HEK293 (cell line): Measurements from ENCODE around the gene SEC23B.
"Not testable (repeated sequence)": the region's sequence is repeated elsewhere in the genome, so short reads cannot be mapped to it uniquely, and the experiment has no call there.

Source experiments
- CTCF ChIA-PET: fragments of 350-600 bp; formaldehyde crosslinking; extraction: SDS; loops from one replicate; lab custom pipeline; 2021; ENCODE audit warnings: antibody characterized with exemption; lab: Yijun Ruan, JAX
- POLR2A ChIA-PET: fragments of 300-600 bp; formaldehyde crosslinking; extraction: SDS; loops from one replicate; lab custom pipeline; 2020; ENCODE audit warnings: antibody characterized with exemption, inconsistent platforms; lab: Yijun Ruan, JAX
- H3K27ac ChIP-seq: fragments of 200-500 bp; sonication (Bioruptor generic); 2 replicates; pipeline ENCODE4 v1.5.1; 2014; ENCODE audit warnings: low read depth, low read length, control low read depth, inconsistent platforms; ENCODE audit errors: extremely low read depth
- H3K36me3 ChIP-seq, 2 experiments: fragments of 200-500 bp in 1 of 2; sonication (Bioruptor generic) in 1 of 2; 1 replicate in 1 of 2; 2 replicates in 1 of 2; pipeline ENCODE4 v1.5.1; 2014 to 2017; ENCODE audit warnings: inconsistent platforms in 2 of 2, low read length in 2 of 2; ENCODE audit not compliant: control insufficient read depth in 2 of 2, insufficient read depth in 1 of 2
- H3K4me1 ChIP-seq: fragments of 200-500 bp; sonication (Bioruptor generic); 2 replicates; pipeline ENCODE4 v1.5.1; 2014; ENCODE audit warnings: mild to moderate bottlenecking, low read length, inconsistent platforms; ENCODE audit not compliant: control insufficient read depth, insufficient read depth
- H3K4me3 ChIP-seq: 2 replicates; pipeline ENCODE4 v1.5.1; 2011; ENCODE audit warnings: low read depth, mild to moderate bottlenecking, control low read depth, low read length, moderate library complexity
- H3K9me3 ChIP-seq: fragments of 200-500 bp; sonication (Bioruptor generic); 2 replicates; pipeline ENCODE4 v1.5.1; 2014; ENCODE audit warnings: low read depth, low read length, inconsistent platforms; ENCODE audit not compliant: control insufficient read depth, insufficient read depth
- GLIS1 ChIP-seq: fragments of 450-650 bp; formaldehyde crosslinking; IDR thresholded peaks from 2 replicates; pipeline ENCODE4 v1.5.1; 2016; ENCODE audit warnings: missing biosample characterization, missing genetic modification characterization
- KLF17 ChIP-seq: fragments of 450-650 bp; formaldehyde crosslinking; IDR thresholded peaks from 2 replicates; pipeline ENCODE4 v1.5.1; 2016; ENCODE audit warnings: missing biosample characterization, missing genetic modification characterization
- KLF9 ChIP-seq: fragments of 450-650 bp; formaldehyde crosslinking; IDR thresholded peaks from 2 replicates; pipeline ENCODE4 v1.5.1; 2016; ENCODE audit warnings: missing biosample characterization, missing genetic modification characterization, low read depth
- PRDM1 ChIP-seq: fragments of 450-650 bp; formaldehyde crosslinking; IDR thresholded peaks from 2 replicates; pipeline ENCODE4; 2016; ENCODE audit warnings: missing biosample characterization, missing genetic modification characterization
- SCRT1 ChIP-seq: fragments of 450-650 bp; formaldehyde crosslinking; IDR thresholded peaks from 2 replicates; pipeline ENCODE4 v1.5.1; 2016; ENCODE audit warnings: missing biosample characterization, missing genetic modification characterization, borderline replicate concordance
- SETDB1 ChIP-seq: IDR thresholded peaks from one replicate; pipeline ENCODE4 v1.6.1; 2017; ENCODE audit warnings: mild to moderate bottlenecking, low read length, moderate library complexity, mixed read lengths; ENCODE audit not compliant: insufficient read length
- SP3 ChIP-seq: fragments of 450-650 bp; formaldehyde crosslinking; IDR thresholded peaks from 2 replicates; pipeline ENCODE4 v1.5.1; 2016; ENCODE audit warnings: missing biosample characterization, missing genetic modification characterization
- ZBTB17 ChIP-seq: fragments of 450-650 bp; formaldehyde crosslinking; IDR thresholded peaks from 2 replicates; pipeline ENCODE4 v1.5.1; 2016; ENCODE audit warnings: missing biosample characterization, missing genetic modification characterization
- ZBTB44 ChIP-seq: fragments of 450-650 bp; IDR thresholded peaks from 2 replicates; pipeline ENCODE4 v1.5.1; 2018; ENCODE audit warnings: missing biosample characterization, mild to moderate bottlenecking, missing genetic modification characterization
- ZEB2 ChIP-seq: fragments of 450-650 bp; formaldehyde crosslinking; IDR thresholded peaks from 2 replicates; pipeline ENCODE4 v1.5.1; 2016; ENCODE audit warnings: missing biosample characterization, missing genetic modification characterization
- ZFP3 ChIP-seq: fragments of 450-650 bp; formaldehyde crosslinking; IDR thresholded peaks from 2 replicates; pipeline ENCODE4 v1.5.1; 2016; ENCODE audit warnings: low read depth, missing biosample characterization, missing genetic modification characterization
- ZNF175 ChIP-seq: fragments of 450-650 bp; formaldehyde crosslinking; IDR thresholded peaks from 2 replicates; pipeline ENCODE4 v1.5.1; 2016; ENCODE audit warnings: missing biosample characterization, missing genetic modification characterization
- ZNF223 ChIP-seq: fragments of 450-650 bp; formaldehyde crosslinking; IDR thresholded peaks from 2 replicates; pipeline ENCODE4 v1.5.1; 2016; ENCODE audit warnings: missing biosample characterization, missing genetic modification characterization
- ZNF362 ChIP-seq: fragments of 450-650 bp; formaldehyde crosslinking; IDR thresholded peaks from 2 replicates; pipeline ENCODE4 v1.5.1; 2016; ENCODE audit warnings: missing biosample characterization, missing genetic modification characterization
- ZNF394 ChIP-seq: fragments of 450-650 bp; formaldehyde crosslinking; IDR thresholded peaks from 2 replicates; pipeline ENCODE4 v1.5.1; 2016; ENCODE audit warnings: missing biosample characterization, missing genetic modification characterization, mild to moderate bottlenecking, moderate library complexity, borderline replicate concordance
- ZNF433 ChIP-seq: fragments of 450-650 bp; formaldehyde crosslinking; IDR thresholded peaks from 2 replicates; pipeline ENCODE4 v1.5.1; 2016; ENCODE audit warnings: missing biosample characterization, missing genetic modification characterization, low read depth
- ZNF510 ChIP-seq: fragments of 450-650 bp; formaldehyde crosslinking; IDR thresholded peaks from 2 replicates; pipeline ENCODE4 v1.5.1; 2018; ENCODE audit warnings: mild to moderate bottlenecking, missing genetic modification characterization, missing biosample characterization; ENCODE audit not compliant: insufficient replicate concordance
- ZNF624 ChIP-seq: fragments of 450-650 bp; formaldehyde crosslinking; IDR thresholded peaks from 2 replicates; pipeline ENCODE4 v1.5.1; 2017; ENCODE audit warnings: missing biosample characterization, missing genetic modification characterization
- ZNF629 ChIP-seq: fragments of 450-650 bp; formaldehyde crosslinking; IDR thresholded peaks from 2 replicates; pipeline ENCODE4 v1.5.1; 2017; ENCODE audit warnings: missing biosample characterization, missing genetic modification characterization
- ZNF830 ChIP-seq: fragments of 450-650 bp; IDR thresholded peaks from 2 replicates; pipeline ENCODE4 v1.5.0; 2018; ENCODE audit warnings: missing biosample characterization, missing genetic modification characterization, low read depth, mild to moderate bottlenecking, moderate library complexity
- ZNF837 ChIP-seq: fragments of 450-650 bp; formaldehyde crosslinking; IDR thresholded peaks from 2 replicates; pipeline ENCODE4 v1.5.1; 2016; ENCODE audit warnings: missing biosample characterization, missing genetic modification characterization

SEC23B gene

GRCh38 chr20:18523066-18523465, 15.3 kb downstream of the SEC23B start:
- Histone ChIP-seq H3K27ac (no peak overlapping the region), H3K36me3 (peaks cover 25 to 52% of the 10 kb centered on the region in 2 experiments), H3K9me3 (no peaks in the 10 kb centered on the region), H3K4me3 (no peak overlapping the region), H3K4me1 (no peaks in the 10 kb centered on the region)
- CTCF ChIA-PET: no interaction called here
- TF ChIP-seq SP3: no peak
- peak; percentile 94 for TF ChIP-seq PRDM1
- POLR2A ChIA-PET: interaction anchor here (0.7 to 2.1 kb wide), 2 partner anchors 16 to 136 kb away, joined by 4 to 6 read pairs; partner anchors contain the start of gene SEC23B

GRCh38 chr20:18524646-18525045, 16.9 kb downstream of the SEC23B start:
- no peak overlapping the region for H3K27ac ChIP-seq
- ChIA-PET POLR2A (interaction anchor here (0.6 kb wide), 1 partner anchor 943 kb away, joined by 9 read pairs; no protein-coding TSS in a partner anchor), CTCF (no interaction called here)
- H3K36me3 ChIP-seq: peaks cover 31 to 68% of the 10 kb centered on the region in 2 experiments
- no peaks in the 10 kb centered on the region for H3K9me3 ChIP-seq
- H3K4me1 ChIP-seq: no peaks in the 10 kb centered on the region
- H3K4me3 ChIP-seq: no peak overlapping the region
- TF ChIP-seq ZNF394 (tag by site-specific recombination) (no peak), ZNF837 (tag by site-specific recombination) (no peak), ZEB2 (tag by site-specific recombination) (no peak), ZBTB44 (tag by site-specific recombination) (no peak), ZBTB17 (tag by site-specific recombination) (no peak), ZFP3 (tag by site-specific recombination) (no peak), ZNF433 (tag by site-specific recombination) (no peak), SETDB1 (no peak), ZNF223 (tag by site-specific recombination) (no peak), GLIS1 (tag by site-specific recombination) (no peak), KLF9 (tag by site-specific recombination) (no peak), ZNF624 (tag by site-specific recombination) (no peak), ZNF830 (tag by site-specific recombination) (no peak), ZNF362 (tag by site-specific recombination) (no peak), ZNF510 (tag by site-specific recombination) (no peak), ZNF175 (tag by site-specific recombination) (no peak), KLF17 (tag by site-specific recombination) (no peak), ZNF629 (no peak), SCRT1 (tag by site-specific recombination) (no peak)
- TF ChIP-seq, all 188 proteins: peak for 0

GRCh38 chr20:18526761-18527160, 19.0 kb downstream of the SEC23B start:
- POLR2A ChIA-PET: interaction anchor here (1.4 kb wide), 1 partner anchor 19 kb away, joined by 3 read pairs; the partner anchor contains the start of gene SEC23B
- H3K27ac ChIP-seq, H3K9me3 ChIP-seq, CTCF ChIA-PET, H3K4me3 ChIP-seq, H3K4me1 ChIP-seq: not testable (repeated sequence)
- peaks cover 46 to 82% of the 10 kb centered on the region in 2 experiments for H3K36me3 ChIP-seq
